ENCODE measurements around the gene BNIP3.
"Not testable (repeated sequence)": the region's sequence is repeated elsewhere in the genome, so short reads cannot be mapped to it uniquely, and the experiment has no call there.

BNIP3 gene

GRCh38 chr10:132002004-132002403 lies 20.3 kb upstream of the BNIP3 start:
- DNase-seq (ENCODE audit: low read depth in 2 of 3, low spot score in 1 of 3) = no peak

- DNase-seq (ENCODE audit: low read depth in 2 of 3, low spot score in 1 of 3) = no peak
Measured at GRCh38 chr10:132001238-132001972, 19.7 kb upstream of the BNIP3 start.

- no peak for DNase-seq (ENCODE audit: low read depth in 2 of 3, low spot score in 1 of 3)
Measured at GRCh38 chr10:131998845-131999681, 17.3 kb upstream of the BNIP3 start.

- no peak for DNase-seq (ENCODE audit: low read depth in 2 of 3, low spot score in 1 of 3)
Measured at GRCh38 chr10:131998050-131998844, 16.5 kb upstream of the BNIP3 start.

GRCh38 chr10:131997366-131998049 lies 15.8 kb upstream of the BNIP3 start:
- no peak for DNase-seq (ENCODE audit: low read depth in 2 of 3, low spot score in 1 of 3)

- no peak for DNase-seq (ENCODE audit: low read depth in 2 of 3, low spot score in 1 of 3)
Measured at GRCh38 chr10:131996466-131997365, 15.0 kb upstream of the BNIP3 start.

GRCh38 chr10:131994435-131994834 lies 12.7 kb upstream of the BNIP3 start:
- DNase-seq (ENCODE audit: low read depth in 2 of 3, low spot score in 1 of 3) = no peak

- DNase-seq (ENCODE audit: low read depth in 2 of 3, low spot score in 1 of 3) = no peak
Measured at GRCh38 chr10:131993275-131993674, 11.6 kb upstream of the BNIP3 start.

GRCh38 chr10:131991726-131992125 lies 10.0 kb upstream of the BNIP3 start:
- no peak for DNase-seq (ENCODE audit: low read depth in 2 of 3, low spot score in 1 of 3)

- not testable (repeated sequence) for DNase-seq (ENCODE audit: low read depth in 2 of 3, low spot score in 1 of 3)
Measured at GRCh38 chr10:131987786-131988185, 6.1 kb upstream of the BNIP3 start.

- DNase-seq (ENCODE audit: low read depth in 2 of 3, low spot score in 1 of 3) = not testable (repeated sequence)
Measured at GRCh38 chr10:131987301-131987700, 5.6 kb upstream of the BNIP3 start.

- not testable (repeated sequence) for DNase-seq (ENCODE audit: low read depth in 2 of 3, low spot score in 1 of 3)
Measured at GRCh38 chr10:131986851-131987250, 5.1 kb upstream of the BNIP3 start.

- DNase-seq (ENCODE audit: low read depth in 2 of 3, low spot score in 1 of 3) = no peak
Measured at GRCh38 chr10:131983780-131984179, 2.1 kb upstream of the BNIP3 start.

GRCh38 chr10:131982796-131983195 lies 1.1 kb upstream of the BNIP3 start:
- DNase-seq (ENCODE audit: low read depth in 2 of 3, low spot score in 1 of 3) = no peak

GRCh38 chr10:131982185-131982756 lies 548 bp upstream of the BNIP3 start:
- DNase-seq (ENCODE audit: low read depth in 2 of 3, low spot score in 1 of 3) = no peak

GRCh38 chr10:131980761-131981428 lies 828 bp downstream of the BNIP3 start:
- no peak for DNase-seq (ENCODE audit: low read depth in 2 of 3, low spot score in 1 of 3)

GRCh38 chr10:131980321-131980720 lies 1.4 kb downstream of the BNIP3 start:
- no peak for DNase-seq (ENCODE audit: low read depth in 2 of 3, low spot score in 1 of 3)

- DNase-seq (ENCODE audit: low read depth in 2 of 3, low spot score in 1 of 3) = no peak
Measured at GRCh38 chr10:131979821-131980270, 1.9 kb downstream of the BNIP3 start.

- no peak for DNase-seq (ENCODE audit: low read depth in 2 of 3, low spot score in 1 of 3)
Measured at GRCh38 chr10:131979336-131979735, 2.4 kb downstream of the BNIP3 start.

Data from stimulated activated CD4-positive, alpha-beta T cell treated with anti-CD3 and anti-CD28 coated beads, Interleukin-12 subunit alpha, Interleukin-12 subunit beta, amount 100 ng/mL, for 48 hours (primary cell).